Measurements from ENCODE around the gene RINT1. TPM values are rescaled to one million over a fixed set of nuclear protein-coding genes. Genes with fewer than 3 reads are reported as not detected.
"Not testable (repeated sequence)": the region's sequence is repeated elsewhere in the genome, so short reads cannot be mapped to it uniquely, and the experiment has no call there.

RINT1 gene
- total RNA-seq, 1 donor from 2014 or later = 11.9 TPM

DNA sequence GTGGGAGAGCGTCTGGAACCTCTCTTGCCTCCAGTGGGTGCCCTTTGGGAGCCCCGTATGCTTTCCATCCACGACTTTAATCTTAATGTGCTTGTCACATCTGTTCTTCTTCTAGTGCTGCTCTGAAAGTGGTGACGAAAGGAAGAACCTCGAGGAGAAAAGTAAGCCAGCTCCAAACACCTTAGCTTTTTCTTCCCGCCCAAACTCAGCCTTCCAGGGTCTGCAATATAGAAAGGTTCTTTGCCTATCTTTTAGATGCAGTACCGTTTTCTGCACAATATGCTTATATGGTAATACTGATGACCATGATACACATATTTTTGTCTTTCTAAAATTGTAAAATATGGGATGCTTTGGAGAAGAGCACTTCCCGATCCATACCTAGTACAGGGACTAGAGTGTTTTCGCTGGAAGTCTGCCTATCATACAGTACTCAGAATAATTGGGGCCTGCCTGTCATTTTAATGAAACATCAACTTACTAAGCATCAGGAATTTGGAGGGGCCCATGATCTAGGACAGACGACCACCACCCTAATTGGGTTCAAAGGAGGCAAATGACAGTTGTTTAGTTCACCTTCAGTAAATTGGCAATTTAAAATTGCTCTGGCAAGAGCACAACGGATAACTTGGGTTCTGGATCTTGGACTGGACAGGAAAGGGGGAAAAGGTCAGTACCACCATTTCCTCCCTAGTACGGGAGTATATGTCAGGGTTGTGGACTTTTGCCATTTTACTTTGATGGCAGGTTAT lies 884 bp downstream of the RINT1 start:
- DNase-seq = no peak

DNA sequence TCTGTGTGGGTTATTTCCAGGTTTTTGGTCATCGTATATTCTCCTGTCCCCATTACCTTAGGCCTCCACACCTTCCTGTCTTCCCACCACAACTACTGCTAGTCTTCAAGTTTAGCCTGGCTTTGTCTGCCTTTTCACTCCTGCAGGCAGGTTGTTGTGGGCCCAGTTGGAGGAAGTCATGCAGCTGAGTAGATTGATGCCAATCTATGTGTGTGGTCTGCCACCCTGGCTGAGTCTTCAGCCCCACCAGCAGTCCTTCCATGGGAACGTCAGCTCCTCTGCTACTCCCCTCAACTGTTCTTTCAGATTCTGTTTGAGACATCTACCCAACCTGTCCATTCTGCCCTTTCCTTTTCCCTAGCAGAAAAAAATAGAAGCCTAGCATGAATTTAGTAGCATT lies 6.3 kb downstream of the RINT1 start:
- no peak for DNase-seq

DNA sequence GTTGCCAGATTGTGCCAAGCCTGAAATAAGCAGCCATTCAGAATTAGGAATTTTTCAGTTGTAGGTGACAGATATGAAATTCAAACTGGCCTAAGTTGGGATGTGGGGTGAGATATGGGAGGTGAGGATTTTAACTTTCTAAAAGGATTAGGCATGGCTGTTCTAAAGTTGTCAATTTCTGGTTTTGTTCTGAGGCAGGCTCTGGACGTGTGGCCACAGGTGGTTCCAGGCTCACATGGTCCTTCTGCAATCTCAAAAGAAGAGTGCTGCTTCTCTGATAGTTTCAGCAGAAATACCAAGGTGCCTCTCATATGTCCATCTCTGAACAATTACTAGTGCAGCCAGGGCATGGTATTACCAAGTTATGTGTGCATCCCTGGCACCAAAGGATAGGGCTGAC lies 27.9 kb downstream of the RINT1 start:
- no peak for DNase-seq

DNA sequence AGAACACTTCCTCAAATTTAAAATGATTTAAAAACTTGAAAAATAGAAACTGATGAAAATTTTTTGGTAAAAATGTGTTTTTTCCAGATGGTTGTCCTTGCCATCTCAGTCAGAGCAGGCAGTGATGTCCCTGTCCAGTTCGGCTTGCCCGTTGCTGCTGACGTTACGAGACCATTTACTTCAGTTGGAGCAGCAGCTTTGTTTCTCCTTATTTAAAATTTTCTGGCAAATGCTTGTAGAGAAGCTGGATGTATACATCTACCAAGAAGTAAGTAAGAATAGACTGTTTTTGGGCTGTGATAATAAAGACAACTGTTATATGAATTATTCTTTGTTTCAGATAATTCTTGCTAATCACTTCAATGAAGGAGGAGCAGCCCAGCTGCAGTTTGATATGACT lies 33.2 kb downstream of the RINT1 start:
- no peak for DNase-seq

GRCh38 chr7:105567024-105567423 lies 35.0 kb downstream of the RINT1 start:
- DNase-seq = peak; percentile 27

GRCh38 chr7:105567821-105568220 lies 35.8 kb downstream of the RINT1 start:
- no peak for DNase-seq

DNA sequence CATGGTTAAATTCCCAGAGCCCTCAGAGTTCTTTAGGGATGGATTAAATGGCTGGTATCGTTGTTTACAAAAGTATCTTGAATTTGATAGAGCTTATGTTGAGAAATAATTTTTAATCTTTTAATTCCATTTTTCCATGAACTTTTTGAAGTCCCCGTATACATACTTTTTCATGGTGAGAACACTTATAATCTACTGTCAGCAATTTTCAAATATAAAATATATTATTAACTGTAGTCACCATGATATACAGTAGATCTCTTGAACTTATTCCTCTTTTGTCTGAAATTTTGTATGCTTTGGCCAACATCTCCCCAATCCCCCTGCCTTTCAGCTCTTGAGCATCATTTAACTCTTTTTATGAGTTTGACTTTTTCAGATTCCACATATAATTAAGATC lies 39.9 kb downstream of the RINT1 start:
- no peak for DNase-seq

DNA sequence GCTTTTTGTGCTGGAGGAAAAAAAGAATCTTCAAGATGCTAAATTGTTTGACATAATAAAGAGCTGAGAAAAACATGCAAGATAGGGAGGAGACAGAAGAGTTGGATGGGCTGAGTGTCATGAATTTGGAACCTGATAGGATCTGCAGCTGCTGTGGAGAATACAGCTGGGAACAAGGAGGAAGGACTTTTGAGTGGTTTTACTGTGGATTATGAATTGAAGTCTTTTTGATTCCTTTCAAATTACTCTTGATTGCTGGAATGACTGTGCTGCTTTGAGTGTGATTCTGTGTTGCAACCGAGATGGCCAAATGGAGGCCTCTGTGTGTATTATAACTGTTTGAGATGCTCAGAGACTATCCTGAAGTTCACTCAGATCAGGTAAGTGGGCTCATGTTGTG lies 45.2 kb downstream of the RINT1 start:
- no peak for DNase-seq

- no peak for DNase-seq
These were observed 46.5 kb downstream of the RINT1 start for GRCh38 chr7:105578496-105578895.

DNA sequence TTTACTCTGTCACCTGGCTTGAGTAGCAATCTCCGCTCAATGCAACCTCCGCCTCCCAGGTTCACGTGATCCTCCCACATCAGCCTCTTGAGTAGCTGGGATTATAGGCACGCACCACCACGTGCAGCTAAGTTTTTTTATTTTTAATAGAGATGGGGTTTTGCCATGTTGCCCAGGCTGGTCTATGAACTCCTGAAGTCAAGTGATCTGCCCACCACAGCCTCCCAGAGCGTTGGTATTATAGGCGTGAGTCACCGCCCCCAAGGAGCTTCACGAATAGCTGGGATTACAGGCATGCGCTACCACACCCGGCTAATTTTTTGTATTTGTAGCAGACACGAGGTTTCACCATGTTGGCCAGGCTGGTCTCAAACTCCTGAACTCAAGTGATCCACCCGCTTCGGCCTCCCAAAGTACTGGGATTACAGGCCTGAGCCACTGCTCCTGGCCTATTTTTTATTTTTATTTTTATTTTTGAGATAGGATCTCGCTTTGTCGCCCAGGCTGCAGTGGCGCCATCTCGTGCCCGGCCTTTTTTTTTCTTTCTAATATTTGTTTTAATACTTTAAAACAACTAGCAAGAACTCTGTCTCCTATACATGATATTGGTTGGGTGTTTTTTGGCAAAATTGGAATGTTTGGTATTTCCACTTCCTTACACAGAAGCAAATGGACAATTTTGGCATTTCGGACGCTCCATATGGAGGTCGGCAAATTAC lies 48.2 kb downstream of the RINT1 start:
- peak; percentile 24 for DNase-seq

DNA sequence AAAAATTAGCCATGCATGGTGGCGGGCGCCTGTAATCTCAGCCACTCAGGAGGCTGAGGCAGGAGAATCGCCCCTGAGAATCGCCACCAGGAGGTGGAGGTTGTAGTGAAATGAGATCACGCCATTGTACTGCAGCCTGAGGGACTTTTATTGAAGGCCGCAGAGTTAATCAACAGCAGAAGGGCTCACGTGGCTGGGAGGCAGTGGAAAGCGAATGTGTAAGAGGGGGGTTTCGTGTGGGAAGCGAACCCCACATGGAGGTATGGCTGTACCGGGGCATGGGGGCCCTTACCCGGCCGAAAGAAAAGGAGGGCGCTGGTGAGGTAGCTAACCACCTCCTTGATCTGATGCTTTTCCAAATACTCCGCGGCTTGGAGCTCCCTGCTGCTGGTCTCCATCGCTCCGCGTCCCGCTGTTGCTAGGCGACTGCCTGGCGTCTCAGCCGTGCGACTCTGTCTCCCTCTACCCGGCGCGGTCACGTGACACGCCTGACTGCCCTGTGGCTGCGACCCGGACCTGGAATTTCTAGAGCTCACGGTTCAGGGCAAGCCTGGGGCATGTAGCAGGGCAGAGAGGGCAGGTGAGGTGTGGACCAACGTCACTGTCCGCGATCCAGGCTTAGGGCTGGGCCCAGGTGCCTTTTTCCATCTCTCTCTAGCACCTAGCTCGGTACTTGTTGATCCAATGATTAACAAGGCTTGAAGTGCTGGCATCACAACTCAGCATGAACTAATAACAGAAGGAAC lies 49.2 kb downstream of the RINT1 start, which contains the start of gene EFCAB10:
Gene EFCAB10 (minus strand): TSS at position 428 of the 746 bp plus-strand sequence. CDS start 30 bp downstream, at position 398.
- DNase-seq = peak; percentile 68

DNA sequence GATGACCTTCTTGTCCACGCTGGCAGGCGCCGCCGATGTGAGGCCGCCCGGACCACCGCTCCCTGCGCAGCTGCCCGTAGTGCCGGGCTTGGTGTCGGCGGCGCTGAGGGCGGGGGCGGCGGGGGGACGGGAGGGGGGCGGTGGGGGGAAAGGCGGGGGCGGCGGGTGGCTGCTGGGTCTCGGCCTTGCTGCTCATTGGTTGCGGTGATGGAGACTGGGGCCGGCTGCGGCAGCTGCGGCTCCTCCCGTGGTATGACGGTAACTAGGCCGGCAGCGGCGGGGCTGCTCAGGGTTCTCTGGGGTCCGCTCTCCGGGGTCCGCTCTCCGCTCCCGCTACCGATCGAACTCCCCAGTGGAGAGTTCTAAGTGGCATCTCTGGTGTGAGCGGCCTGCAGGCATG lies 51.1 kb downstream of the RINT1 start:
- no peak for DNase-seq

GRCh38 chr7:105584165-105584564 lies 52.2 kb downstream of the RINT1 start:
- no peak for DNase-seq

DNA sequence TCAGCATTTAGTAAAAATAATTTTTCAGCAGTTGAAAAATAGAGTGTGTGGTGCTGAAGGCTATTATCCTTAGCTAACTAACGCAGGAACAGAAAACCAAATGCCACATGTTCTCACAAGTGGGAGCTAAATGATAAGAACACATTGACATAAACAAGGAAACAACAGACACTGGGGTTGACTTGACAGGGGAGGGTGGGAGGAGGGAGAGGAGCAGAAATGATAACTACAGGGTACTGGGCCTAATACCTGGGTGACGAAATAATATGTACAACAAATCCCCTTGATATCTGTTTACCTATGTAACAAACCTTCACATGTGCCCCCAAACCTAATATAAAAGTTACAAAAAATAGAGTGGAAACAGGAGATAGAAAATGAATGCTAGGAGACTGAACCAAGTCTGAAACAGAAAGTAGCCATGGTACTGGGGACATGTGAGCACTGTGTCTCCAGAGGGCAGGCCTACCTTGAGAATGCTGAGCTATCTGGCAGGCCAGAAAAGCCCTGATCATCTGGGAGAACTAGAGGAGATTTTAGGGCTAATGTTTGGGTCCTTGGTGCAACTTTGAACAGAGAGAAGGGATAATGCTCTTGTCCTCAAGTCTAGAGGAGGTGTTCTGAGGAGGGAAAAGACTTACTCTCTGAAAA lies 54.0 kb downstream of the RINT1 start:
- no peak for DNase-seq

DNA sequence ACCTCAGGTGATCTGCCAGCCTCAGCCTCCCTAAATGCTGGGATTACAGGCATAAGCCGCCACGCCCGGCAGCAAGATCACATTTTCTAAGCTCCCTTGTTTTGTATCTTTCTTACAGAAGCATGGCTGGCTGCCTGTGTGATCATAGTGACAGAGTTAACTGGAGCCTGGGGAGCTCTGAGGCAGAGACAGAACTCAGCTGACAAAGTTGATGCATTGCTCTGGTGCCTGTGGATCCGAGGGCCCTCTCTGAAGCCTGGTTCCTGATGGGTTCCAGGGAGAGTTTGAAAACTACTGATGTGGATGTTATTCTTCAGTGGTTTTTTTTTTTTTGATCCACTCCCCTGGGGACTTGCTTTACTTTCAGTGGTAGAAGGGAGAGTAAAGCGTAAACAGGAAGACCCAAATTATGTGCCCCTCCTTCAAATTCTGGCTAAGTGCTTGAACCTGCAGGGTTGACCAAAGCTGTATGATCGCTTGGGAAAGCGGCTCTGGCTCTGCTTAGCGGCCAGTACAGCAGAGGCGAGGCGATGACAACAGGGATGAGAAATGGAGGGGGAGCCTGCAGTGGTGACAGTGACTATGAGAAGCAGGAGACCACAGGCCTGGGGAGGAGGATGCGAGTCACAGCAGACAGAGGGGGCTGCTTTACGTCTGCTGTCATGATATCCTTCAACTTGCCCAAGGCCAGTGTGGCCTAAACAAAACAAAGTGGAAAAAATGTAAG lies 56.1 kb downstream of the RINT1 start:
- DNase-seq = no peak

GRCh38 chr7:105589356-105590077 lies 57.5 kb downstream of the RINT1 start:
- DNase-seq = peak; percentile 88

DNA sequence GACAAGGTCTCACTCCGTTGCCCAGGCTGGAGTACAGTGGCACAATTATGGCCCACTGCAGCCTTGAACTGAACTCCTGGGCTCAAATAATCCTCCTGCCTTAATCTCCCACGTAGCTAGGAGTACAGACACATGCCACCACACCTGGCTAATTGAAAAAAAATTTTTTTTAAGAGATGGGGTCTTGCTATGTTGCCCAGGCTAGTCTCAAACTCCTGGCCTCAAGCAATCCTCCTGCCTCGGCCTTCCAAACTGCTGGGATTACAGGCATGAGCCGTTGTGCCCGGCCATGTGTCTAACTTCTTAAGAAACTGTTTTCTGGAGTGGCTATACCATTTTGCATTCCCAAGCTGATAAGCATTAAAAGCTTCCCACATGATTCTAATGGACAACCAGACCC lies 58.8 kb downstream of the RINT1 start:
- DNase-seq = no peak

GRCh38 chr7:105591522-105591921 lies 59.5 kb downstream of the RINT1 start:
- peak; percentile 42 for DNase-seq

- DNase-seq = no peak
These were observed 62.0 kb downstream of the RINT1 start for GRCh38 chr7:105594034-105594433.

- no peak for DNase-seq
These were observed 64.9 kb downstream of the RINT1 start for GRCh38 chr7:105596866-105597265.

- not testable (repeated sequence) for DNase-seq
These were observed 67.1 kb downstream of the RINT1 start for GRCh38 chr7:105599080-105599479.

GRCh38 chr7:105599551-105599950 lies 67.5 kb downstream of the RINT1 start:
- DNase-seq = no peak

Data from dermis blood vessel endothelial cell (primary cell).